ENCODE data around the gene OBSCN. TPM values are rescaled to one million over a fixed set of nuclear protein-coding genes. Genes with fewer than 3 reads are reported as not detected.

OBSCN gene
- polyA plus RNA-seq, 12 donors: 147 to 517 (median 269) TPM

GRCh38 chr1:228276901-228277490 lies 69.2 kb downstream of the OBSCN start:
- no peak for DNase-seq

DNA sequence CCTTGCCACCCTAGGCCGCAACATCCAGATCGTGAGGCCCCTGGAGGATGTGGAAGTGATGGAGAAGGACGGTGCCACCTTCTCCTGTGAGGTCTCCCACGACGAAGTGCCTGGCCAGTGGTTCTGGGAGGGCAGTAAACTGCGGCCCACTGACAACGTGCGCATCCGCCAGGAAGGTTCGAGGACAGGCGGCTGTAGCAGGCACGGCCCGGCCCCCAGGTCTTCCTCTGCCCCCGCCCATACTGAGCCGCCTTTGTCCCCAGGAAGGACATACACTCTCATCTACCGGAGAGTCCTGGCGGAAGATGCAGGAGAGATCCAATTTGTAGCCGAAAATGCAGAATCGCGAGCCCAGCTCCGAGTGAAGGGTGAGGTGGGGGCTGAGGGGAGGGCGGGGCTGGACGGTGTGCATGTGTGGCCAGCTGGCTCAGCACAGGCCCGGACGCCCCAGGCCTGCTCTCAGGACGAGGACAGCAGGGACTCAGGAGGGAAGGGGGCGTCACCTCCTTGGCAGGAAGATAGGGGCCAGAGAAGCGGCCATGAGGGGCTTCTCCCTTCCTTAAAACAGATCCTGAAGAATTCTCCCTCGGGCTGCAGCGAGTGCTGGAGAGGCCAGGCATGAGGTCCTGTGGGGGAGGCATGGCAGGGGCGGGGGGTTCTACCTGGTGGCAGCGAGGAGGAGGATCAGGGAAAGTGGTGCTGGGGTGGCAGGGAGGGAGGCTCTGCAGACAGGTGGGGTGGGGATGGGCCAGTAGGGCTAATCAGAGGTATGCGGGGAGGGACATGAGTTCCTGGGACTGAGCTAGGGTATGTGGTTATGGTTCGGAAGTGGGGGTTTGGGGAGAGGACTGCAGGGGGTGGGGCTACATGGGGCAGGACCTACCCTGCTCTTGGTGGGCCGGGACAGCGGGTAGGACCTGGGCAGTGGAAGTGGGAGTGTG lies 69.9 kb downstream of the OBSCN start:
- no peak for DNase-seq

GRCh38 chr1:228278432-228278941 lies 70.6 kb downstream of the OBSCN start:
- no peak for DNase-seq

GRCh38 chr1:228279011-228279721 lies 71.3 kb downstream of the OBSCN start:
- DNase-seq: no peak

DNA sequence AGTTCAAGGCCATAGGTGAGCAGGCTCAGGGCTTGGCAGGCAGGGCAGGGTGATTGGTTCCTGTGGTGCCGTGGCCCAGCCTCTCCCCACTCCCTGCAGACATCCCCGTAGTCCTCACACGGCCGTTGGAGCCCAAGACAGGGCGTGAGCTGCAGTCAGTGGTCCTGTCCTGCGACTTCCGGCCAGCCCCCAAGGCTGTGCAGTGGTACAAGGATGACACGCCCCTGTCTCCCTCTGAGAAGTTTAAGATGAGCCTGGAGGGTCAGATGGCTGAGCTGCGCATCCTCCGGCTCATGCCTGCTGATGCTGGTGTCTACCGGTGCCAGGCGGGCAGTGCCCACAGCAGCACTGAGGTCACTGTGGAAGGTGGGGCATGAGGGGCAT lies 71.9 kb downstream of the OBSCN start:
- DNase-seq: no peak

GRCh38 chr1:228280106-228280901 lies 72.5 kb downstream of the OBSCN start:
- DNase-seq: no peak

DNA sequence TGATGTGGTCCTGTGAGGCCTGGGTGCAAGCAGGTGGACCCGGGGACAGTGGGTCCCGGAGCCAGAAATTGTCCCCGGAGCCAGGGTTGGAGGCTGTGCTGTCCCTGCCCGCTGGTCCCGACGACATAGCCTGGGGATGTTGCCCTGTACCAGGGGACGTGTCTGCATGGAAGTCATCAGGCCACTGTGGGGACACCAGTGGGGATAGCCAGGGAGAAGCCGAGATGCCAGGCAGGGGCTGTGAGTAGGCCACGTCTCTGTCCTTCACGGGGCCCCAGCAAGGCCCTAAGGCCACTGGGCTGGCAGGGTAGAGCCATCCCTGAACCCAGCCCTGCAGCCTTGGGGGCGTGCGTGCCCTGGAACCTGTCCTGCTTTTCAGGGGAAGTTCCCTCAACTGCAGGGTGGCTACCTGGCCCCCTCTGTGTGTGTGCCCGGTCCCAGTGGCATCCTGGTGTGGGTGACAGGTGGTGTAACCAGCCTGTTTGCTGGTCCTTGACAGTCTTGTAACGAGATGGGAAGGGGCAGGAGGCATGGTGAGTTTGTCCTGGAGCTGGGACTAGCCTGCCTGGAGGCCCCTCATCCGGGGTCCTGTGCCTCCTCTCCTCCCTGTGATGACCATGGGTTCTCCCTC lies 73.2 kb downstream of the OBSCN start:
- no peak for DNase-seq

DNA sequence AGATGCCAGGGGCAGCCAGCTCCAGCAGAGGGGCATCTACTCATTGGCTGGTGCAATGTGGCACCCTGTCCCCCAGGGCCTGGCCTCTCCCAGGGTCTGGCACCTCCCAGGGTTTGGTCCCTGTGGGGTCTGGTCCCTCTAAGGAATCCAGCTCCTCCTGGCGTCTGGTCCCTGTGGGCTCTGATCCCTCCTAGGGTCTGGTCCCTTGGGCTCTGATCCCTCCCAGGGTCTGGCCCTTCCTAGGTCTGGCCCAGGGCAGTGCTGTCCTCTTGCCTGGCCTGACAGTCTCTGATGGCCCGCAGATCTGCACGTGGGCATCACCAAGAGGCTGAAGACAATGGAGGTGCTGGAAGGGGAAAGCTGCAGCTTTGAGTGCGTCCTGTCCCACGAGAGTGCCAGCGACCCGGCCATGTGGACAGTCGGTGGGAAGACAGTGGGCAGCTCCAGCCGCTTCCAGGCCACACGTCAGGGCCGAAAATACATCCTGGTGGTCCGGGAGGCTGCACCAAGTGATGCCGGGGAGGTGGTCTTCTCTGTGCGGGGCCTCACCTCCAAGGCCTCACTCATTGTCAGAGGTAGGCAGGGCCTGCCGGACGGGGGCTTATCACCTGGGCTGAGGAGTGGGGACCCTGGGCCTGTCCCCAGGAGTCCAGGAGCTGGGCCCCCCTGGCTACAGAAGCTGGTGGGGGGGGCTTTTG lies 73.9 kb downstream of the OBSCN start:
- no peak for DNase-seq

DNA sequence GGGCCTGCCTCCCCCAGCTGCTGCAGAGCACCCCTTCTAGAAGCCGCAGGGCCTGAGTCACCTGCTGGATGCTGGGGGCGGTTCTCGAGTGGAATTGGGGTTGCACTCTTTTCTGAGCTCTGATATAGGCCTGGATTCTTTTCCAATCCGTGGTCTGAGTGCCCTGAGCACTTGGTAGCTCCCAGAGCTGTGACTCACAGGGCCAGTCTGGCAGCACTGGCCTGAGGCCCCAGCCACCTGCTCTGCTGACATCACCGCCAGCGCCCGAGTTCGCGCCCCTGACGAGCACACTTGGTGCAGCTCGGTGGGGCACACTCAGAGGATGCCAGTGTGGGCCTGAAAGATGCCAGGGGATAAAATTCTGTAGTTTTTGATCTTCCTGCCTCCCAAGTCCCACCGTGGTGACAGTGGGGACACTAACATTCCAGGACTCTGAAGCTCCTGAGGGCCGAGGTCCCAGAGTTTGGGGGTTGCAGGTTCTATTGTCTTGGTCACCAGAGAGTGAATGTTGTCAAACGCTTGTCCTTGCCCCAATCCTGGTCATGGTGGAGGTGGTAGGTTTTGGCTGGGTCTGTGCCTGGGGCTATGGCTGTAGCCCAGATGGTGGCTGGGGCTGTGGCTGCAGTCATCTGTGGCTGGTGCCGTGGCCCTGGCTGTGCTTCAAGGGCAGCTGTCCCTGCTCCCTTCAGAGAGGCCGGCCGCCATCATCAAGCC lies 74.6 kb downstream of the OBSCN start:
- DNase-seq: no peak

DNA sequence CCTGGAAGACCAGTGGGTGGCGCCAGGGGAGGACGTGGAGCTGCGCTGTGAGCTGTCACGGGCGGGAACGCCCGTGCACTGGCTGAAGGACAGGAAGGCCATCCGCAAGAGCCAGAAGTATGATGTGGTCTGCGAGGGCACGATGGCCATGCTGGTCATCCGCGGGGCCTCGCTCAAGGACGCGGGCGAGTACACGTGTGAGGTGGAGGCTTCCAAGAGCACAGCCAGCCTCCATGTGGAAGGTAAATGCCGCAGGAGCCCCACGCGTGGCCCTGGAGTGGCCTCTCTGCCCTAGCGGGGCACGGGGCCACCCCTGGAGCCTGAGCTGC lies 75.2 kb downstream of the OBSCN start:
- no peak for DNase-seq

DNA sequence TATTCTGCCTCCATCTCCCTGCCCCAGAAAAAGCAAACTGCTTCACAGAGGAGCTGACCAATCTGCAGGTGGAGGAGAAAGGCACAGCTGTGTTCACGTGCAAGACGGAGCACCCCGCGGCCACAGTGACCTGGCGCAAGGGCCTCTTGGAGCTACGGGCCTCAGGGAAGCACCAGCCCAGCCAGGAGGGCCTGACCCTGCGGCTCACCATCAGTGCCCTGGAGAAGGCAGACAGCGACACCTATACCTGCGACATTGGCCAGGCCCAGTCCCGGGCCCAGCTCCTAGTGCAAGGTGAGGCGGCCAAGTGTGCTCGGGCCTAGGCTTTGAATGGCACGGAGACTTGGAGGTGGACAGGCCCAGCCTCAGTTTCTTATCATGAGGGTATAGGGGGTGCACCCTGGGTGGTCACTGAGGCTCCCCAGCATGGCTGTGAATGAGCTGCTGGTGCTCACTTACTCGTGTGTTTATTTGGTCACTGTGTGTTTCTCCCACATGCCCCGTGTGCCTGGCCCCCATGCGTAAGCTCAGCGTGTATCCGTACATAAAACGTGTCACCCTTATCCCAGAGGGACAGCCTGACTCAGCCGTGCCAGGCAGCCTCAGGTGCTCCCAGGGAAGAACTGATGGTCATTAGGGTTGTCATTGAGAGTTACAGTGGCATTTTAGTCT lies 75.8 kb downstream of the OBSCN start:
- no peak for DNase-seq

GRCh38 chr1:228284148-228284495 lies 76.3 kb downstream of the OBSCN start:
- no peak for DNase-seq

DNA sequence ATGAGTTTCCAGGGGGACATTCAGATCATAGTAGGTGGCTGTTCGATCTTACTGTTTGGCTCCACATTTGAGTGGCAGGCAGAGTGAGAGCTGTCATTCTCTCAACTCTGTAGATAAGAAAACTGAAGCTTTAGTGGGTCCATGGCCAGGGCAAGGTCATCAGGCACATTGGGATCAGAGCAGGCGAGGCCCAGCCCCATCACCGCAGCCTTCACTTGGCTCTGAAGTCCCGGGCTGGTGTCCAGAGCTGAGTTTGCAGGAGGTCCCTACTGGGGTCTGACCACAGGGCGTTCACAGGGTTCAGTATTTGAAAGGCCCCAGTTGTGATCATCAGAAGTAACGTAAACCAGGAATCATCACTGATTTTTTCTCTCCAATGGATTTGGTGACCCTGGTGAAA lies 76.7 kb downstream of the OBSCN start:
- no peak for DNase-seq

DNA sequence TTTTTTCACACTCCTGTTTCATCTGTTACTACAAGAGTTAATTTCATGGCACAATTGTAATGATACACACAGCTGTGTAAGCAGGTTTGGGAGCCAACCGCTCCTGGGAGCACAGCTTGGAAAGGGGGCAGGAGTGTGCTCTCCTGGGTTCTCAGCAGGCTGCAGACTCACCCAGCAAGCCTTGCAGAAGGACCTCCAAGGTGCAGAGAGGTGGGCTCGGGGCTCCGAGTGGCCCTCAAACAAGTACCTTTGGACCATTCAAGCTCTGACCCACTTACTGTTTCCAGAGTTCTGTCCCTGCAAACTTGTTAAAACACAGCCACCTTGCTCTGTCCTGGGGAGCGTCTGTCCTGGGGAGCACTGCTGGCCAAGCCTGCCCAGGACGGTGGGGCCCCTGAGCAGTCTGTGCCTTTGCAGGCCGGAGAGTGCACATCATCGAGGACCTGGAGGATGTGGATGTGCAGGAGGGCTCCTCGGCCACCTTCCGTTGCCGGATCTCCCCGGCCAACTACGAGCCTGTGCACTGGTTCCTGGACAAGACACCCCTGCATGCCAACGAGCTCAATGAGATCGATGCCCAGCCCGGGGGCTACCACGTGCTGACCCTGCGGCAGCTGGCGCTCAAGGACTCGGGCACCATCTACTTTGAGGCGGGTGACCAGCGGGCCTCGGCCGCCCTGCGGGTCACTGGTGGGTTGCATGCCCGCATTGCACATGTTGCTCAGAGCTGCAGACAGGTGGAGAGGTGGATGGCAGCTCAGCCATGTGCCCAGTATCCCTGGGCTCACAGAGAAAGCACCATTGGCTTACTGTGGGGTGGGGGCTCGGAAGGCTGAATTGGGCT lies 78.0 kb downstream of the OBSCN start:
- no peak for DNase-seq

- DNase-seq: no peak
These were observed 78.9 kb downstream of the OBSCN start for GRCh38 chr1:228286505-228287417.

DNA sequence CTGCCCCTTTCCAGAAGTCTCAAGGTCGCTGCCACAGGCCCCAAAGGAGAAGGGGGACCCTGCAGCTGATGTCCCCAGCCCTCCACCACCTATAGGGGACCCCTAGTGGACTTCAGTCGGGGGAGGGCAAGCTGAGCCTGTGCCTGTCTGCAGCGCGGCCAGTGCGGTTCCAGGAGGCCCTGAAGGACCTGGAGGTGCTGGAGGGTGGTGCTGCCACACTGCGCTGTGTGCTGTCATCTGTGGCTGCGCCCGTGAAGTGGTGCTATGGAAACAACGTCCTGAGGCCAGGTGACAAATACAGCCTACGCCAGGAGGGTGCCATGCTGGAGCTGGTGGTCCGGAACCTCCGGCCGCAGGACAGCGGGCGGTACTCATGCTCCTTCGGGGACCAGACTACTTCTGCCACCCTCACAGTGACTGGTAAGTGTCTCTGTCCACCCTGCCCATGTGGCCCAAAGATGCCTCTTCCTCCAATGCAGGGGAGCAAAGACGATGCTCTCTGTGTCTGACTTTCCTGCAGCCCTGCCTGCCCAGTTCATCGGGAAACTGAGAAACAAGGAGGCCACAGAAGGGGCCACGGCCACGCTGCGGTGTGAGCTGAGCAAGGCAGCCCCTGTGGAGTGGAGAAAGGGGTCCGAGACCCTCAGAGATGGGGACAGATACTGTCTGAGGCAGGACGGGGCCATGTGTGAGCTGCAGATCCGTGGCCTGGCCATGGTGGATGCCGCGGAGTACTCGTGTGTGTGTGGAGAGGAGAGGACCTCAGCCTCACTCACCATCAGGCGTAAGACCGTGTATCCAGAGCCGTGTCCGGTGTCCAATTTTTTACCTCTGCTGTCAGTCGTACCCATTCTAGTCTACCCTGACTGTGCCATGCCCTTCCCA lies 79.9 kb downstream of the OBSCN start:
- no peak for DNase-seq

All from muscle of arm (tissue), 12 donors.